Measurements from ENCODE around the gene ZNF444. TPM values are rescaled to one million over a fixed set of nuclear protein-coding genes. Genes with fewer than 3 reads are reported as not detected.

Gene ZNF444
- total RNA-seq, 1 experiment from 2014 or later, result 84.0 TPM

- no peak for TF ChIP-seq HMGXB4 (CRISPR knock-in tag; IDR thresholded peaks at IDR 0.05)
- no peak for TF ChIP-seq MAX (CRISPR knock-in tag; IDR thresholded peaks at IDR 0.05)
These were observed 1.9 kb downstream of the ZNF444 start (continued) for GRCh38 chr19:56142897-56143434.

- Mint-ChIP-seq H3K27me3 (ENCODE audit: low read depth) (peaks cover 3% of the 10 kb centered on the region; the same call in 1 of the 2 replicates), H3K9me3 (peaks cover 4% of the 10 kb centered on the region; the same call in 1 of the 2 replicates), H3K4me3 (no peak overlapping the region), H3K27ac (no peak overlapping the region), H3K4me1 (peaks cover 18% of the 10 kb centered on the region), H3K36me3 (peaks cover 18% of the 10 kb centered on the region)
- ChIA-PET CTCF (interaction anchor here (1.2 kb wide), 1 partner anchor 78 kb away, joined by 4 read pairs; no protein-coding TSS in a partner anchor), POLR2A (no interaction called here)
- ATAC-seq, result no peak
- TF ChIP-seq PRDM15 (CRISPR knock-in tag; IDR thresholded peaks at IDR 0.05) (no peak), ZNF532 (CRISPR knock-in tag; IDR thresholded peaks at IDR 0.05; ENCODE audit: borderline replicate concordance) (no peak), ZNF396 (CRISPR knock-in tag; IDR thresholded peaks at IDR 0.05; ENCODE audit: borderline replicate concordance) (no peak), ZNF512 (CRISPR knock-in tag; IDR thresholded peaks at IDR 0.05; ENCODE audit: borderline replicate concordance) (no peak)
- no peak for DNase-seq (ENCODE audit: low spot score)
These were observed 3.3 kb downstream of the ZNF444 start for GRCh38 chr19:56144376-56144775.

GRCh38 chr19:56144831-56145230 is 3.7 kb downstream of the ZNF444 start:
- peaks cover 7% of the 10 kb centered on the region for H3K9me3 Mint-ChIP-seq
- H3K36me3 Mint-ChIP-seq, result peaks cover 22% of the 10 kb centered on the region
- no peak overlapping the region for H3K4me3 Mint-ChIP-seq
- POLR2A ChIA-PET, result no interaction called here
- peaks cover 14% of the 10 kb centered on the region for H3K4me1 Mint-ChIP-seq
- H3K27ac Mint-ChIP-seq, result no peak overlapping the region
- ATAC-seq, result no peak
- peaks cover 3% of the 10 kb centered on the region; the same call in 1 of the 2 replicates for H3K27me3 Mint-ChIP-seq (ENCODE audit: low read depth)
- no peak for DNase-seq (ENCODE audit: low spot score)
- CTCF ChIA-PET, result interaction anchor here (1.2 to 1.8 kb wide), 2 partner anchors 9 to 79 kb away, joined by 4 to 12 read pairs; no protein-coding TSS in a partner anchor
- TF ChIP-seq MAX (CRISPR knock-in tag; IDR thresholded peaks at IDR 0.05) (no peak), TP53 (CRISPR knock-in tag; IDR thresholded peaks at IDR 0.05) (no peak), ATF1 (CRISPR knock-in tag; IDR thresholded peaks at IDR 0.05) (no peak), HMGXB4 (CRISPR knock-in tag; IDR thresholded peaks at IDR 0.05) (no peak), ZNF317 (CRISPR knock-in tag; IDR thresholded peaks at IDR 0.05; ENCODE audit: borderline replicate concordance, low read depth) (no peak), E2F4 (CRISPR knock-in tag; IDR thresholded peaks at IDR 0.05; ENCODE audit: borderline replicate concordance, low read depth) (no peak), NR1H2 (CRISPR knock-in tag; IDR thresholded peaks at IDR 0.05) (no peak)
